GM18858 (cell line): ENCODE measurements around the gene TGM5.

Experiments used
- ATAC-seq: cut with Tn5 transposase; IDR thresholded peaks from one replicate; pipeline ENCODE4 v1.9.1; 2021; ENCODE audit not compliant: unreplicated experiment

TGM5 gene

GRCh38 chr15:43219929-43220928, 46.5 kb downstream of the TGM5 start:
- ATAC-seq: no peak

- no peak for ATAC-seq
Observed at GRCh38 chr15:43218908-43219706, 47.6 kb downstream of the TGM5 start.

GRCh38 chr15:43215961-43216360, 50.8 kb downstream of the TGM5 start:
- ATAC-seq: no peak

- no peak for ATAC-seq
Observed at GRCh38 chr15:43214592-43215295, 52.0 kb downstream of the TGM5 start.

- ATAC-seq: no peak
Observed at GRCh38 chr15:43214169-43214568, 52.6 kb downstream of the TGM5 start.

GRCh38 chr15:43213466-43213865, 53.3 kb downstream of the TGM5 start:
- ATAC-seq: no peak

- no peak for ATAC-seq
Observed at GRCh38 chr15:43212951-43213350, 53.8 kb downstream of the TGM5 start.

- no peak for ATAC-seq
Observed at GRCh38 chr15:43212299-43212698, 54.4 kb downstream of the TGM5 start.

GRCh38 chr15:43211224-43211735, 55.4 kb downstream of the TGM5 start:
- no peak for ATAC-seq

- ATAC-seq: no peak
Observed at GRCh38 chr15:43210807-43211206, 55.9 kb downstream of the TGM5 start.

- no peak for ATAC-seq
Observed at GRCh38 chr15:43210172-43210745, 56.5 kb downstream of the TGM5 start.

- ATAC-seq: no peak
Observed at GRCh38 chr15:43209059-43209824, 57.5 kb downstream of the TGM5 start.

- no peak for ATAC-seq
Observed at GRCh38 chr15:43208052-43209002, 58.4 kb downstream of the TGM5 start.

- ATAC-seq: no peak
Observed at GRCh38 chr15:43207024-43207423, 59.7 kb downstream of the TGM5 start.

- no peak for ATAC-seq
Observed at GRCh38 chr15:43206054-43206453, 60.7 kb downstream of the TGM5 start.

GRCh38 chr15:43204016-43204901, 62.5 kb downstream of the TGM5 start:
- no peak for ATAC-seq

- no peak for ATAC-seq
Observed at GRCh38 chr15:43199945-43200488, 66.7 kb downstream of the TGM5 start.
